B cell (primary cell): ENCODE data around the gene P2RX6. TPM values are rescaled to one million over a fixed set of nuclear protein-coding genes. Genes with fewer than 3 reads are reported as not detected.

ENCODE experiments used
- ATAC-seq: fragments of 200-7000 bp; cut with Tn5 transposase; one replicate; pipeline ENCODE4 v1.10.0; 2021; ENCODE audit warnings: low read depth, mild to moderate bottlenecking, moderate number of reproducible peaks, moderate library complexity
- CTCF ChIA-PET: fragments of 350-600 bp; sonication (Branson Sonifier 250); formaldehyde crosslinking; loops from one replicate; lab custom pipeline; 2021; ENCODE audit warnings: antibody characterized with exemption, inconsistent platforms; lab: Charles Lee
- POLR2A ChIA-PET: fragments of 350-600 bp; sonication (Branson Sonifier 250); formaldehyde crosslinking; loops from one replicate; lab custom pipeline; 2021; ENCODE audit warnings: antibody characterized with exemption; lab: Charles Lee
- DNase-seq: peaks from one replicate; pipeline ENCODE4 v3.0.0; 2013
- H2AFZ ChIP-seq: 2 replicates; pipeline ENCODE4 v1.6.1; 2012; ENCODE audit warnings: mild to moderate bottlenecking, low read depth, low read length; ENCODE audit not compliant: insufficient read depth, poor library complexity, severe bottlenecking
- H3K27ac ChIP-seq, 2 donors: 1 replicate in 1 of 2; 2 replicates in 1 of 2; pipeline ENCODE4 v1.5.1; 2012 to 2013; ENCODE audit warnings: low read length in 2 of 2, mild to moderate bottlenecking in 2 of 2, moderate library complexity in 1 of 2
- H3K27me3 ChIP-seq, 4 experiments: fragments of 200-600 bp in 1 of 4; sonication (generic) in 1 of 4; replicated peaks in 1 of 4; 1 replicate in 2 of 4; 2 replicates in 2 of 4; pipeline versions ENCODE4 v1.6.1 to v1.7.0; 2013 to 2016; ENCODE audit warnings: low read length in 3 of 4, mild to moderate bottlenecking in 2 of 4, mixed read lengths in 1 of 4, moderate library complexity in 1 of 4; ENCODE audit not compliant: insufficient read depth in 4 of 4, control insufficient read depth in 3 of 4; ENCODE audit errors: control extremely low read depth in 1 of 4
- H3K36me3 ChIP-seq, 2 experiments: replicated peaks in 1 of 2; 1 replicate in 1 of 2; 2 replicates in 1 of 2; pipeline versions ENCODE4 v1.6.1 to v1.7.1; 2013; ENCODE audit warnings: low read length in 1 of 2; ENCODE audit not compliant: insufficient read depth in 2 of 2, control insufficient read depth in 1 of 2; ENCODE audit errors: control extremely low read depth in 1 of 2, extremely low read depth in 1 of 2
- H3K4me1 ChIP-seq, 2 donors: fragments of 200-600 bp in 1 of 2; sonication (generic) in 1 of 2; 1 replicate in 1 of 2; 2 replicates in 1 of 2; pipeline versions ENCODE4 v1.5.1 to v1.6.1; 2013 to 2017; ENCODE audit warnings: low read length in 2 of 2; ENCODE audit not compliant: control insufficient read depth in 2 of 2, insufficient read depth in 2 of 2
- H3K4me2 ChIP-seq: replicated peaks from 2 replicates; pipeline ENCODE3; 2012; ENCODE audit warnings: mild to moderate bottlenecking, low read depth, low read length; ENCODE audit not compliant: poor library complexity, severe bottlenecking
- H3K4me3 ChIP-seq, 5 experiments: fragments of 200-600 bp in 1 of 5; sonication (generic) in 1 of 5; 1 replicate in 3 of 5; 2 replicates in 2 of 5; pipeline versions ENCODE4 v1.5.1 to v1.7.0; 2011 to 2016; ENCODE audit warnings: low read length in 4 of 5, mild to moderate bottlenecking in 4 of 5, low read depth in 2 of 5, control low read depth in 1 of 5, moderate library complexity in 1 of 5; ENCODE audit not compliant: insufficient read depth in 1 of 5; ENCODE audit errors: control extremely low read depth in 1 of 5, extremely low read depth in 1 of 5
- H3K79me2 ChIP-seq: fragments of 200-600 bp; sonication (generic); one replicate; pipeline ENCODE4 v1.6.0; 2016; ENCODE audit warnings: low read length; ENCODE audit not compliant: control insufficient read depth, insufficient read depth
- H3K9ac ChIP-seq: fragments of 200-600 bp; sonication (generic); 2 replicates; pipeline ENCODE4 v1.6.1; 2017; ENCODE audit warnings: mild to moderate bottlenecking, low read length, moderate library complexity
- H3K9me3 ChIP-seq, 3 donors: one replicate each; pipeline versions ENCODE4 v1.6.1 to v1.7.1; 2013; ENCODE audit warnings: low read length in 2 of 3; ENCODE audit not compliant: control insufficient read depth in 2 of 3, insufficient read depth in 1 of 3; ENCODE audit errors: control extremely low read depth in 1 of 3
- H4K20me1 ChIP-seq: 2 replicates; pipeline ENCODE4 v1.6.0; 2012; ENCODE audit warnings: mild to moderate bottlenecking, low read length; ENCODE audit not compliant: insufficient read depth, control insufficient read depth, poor library complexity, severe bottlenecking
- H3K27ac Mint-ChIP-seq: one replicate; pipeline ENCODE4 v1.8.0; 2021; ENCODE audit warnings: mixed read lengths
- H3K27me3 Mint-ChIP-seq: one replicate; pipeline ENCODE4 v1.8.0; 2021; ENCODE audit warnings: mixed read lengths
- H3K4me1 Mint-ChIP-seq: one replicate; pipeline ENCODE4 v1.8.0; 2021; ENCODE audit warnings: mixed read lengths
- H3K4me3 Mint-ChIP-seq: one replicate; pipeline ENCODE4 v1.8.0; 2021; ENCODE audit warnings: mixed read lengths
- H3K9me3 Mint-ChIP-seq: one replicate; pipeline ENCODE4 v1.8.0; 2022; ENCODE audit warnings: mixed read lengths; ENCODE audit not compliant: insufficient read depth
- EZH2 ChIP-seq: IDR thresholded peaks from 2 replicates; pipeline ENCODE4 v1.6.1; 2012; ENCODE audit warnings: borderline replicate concordance, low read depth, mild to moderate bottlenecking, moderate library complexity, low read length; ENCODE audit not compliant: insufficient read depth, poor library complexity, severe bottlenecking
- WGBS: methylation state at CpG from one replicate; pipeline ENCODE4 v1.1.5; 2013; ENCODE audit warnings: missing lambda C conversion rate; ENCODE audit not compliant: insufficient coverage; 5-methylcytosine and 5-hydroxymethylcytosine counted together
- intact Hi-C: fragments of 100-400 bp; cut with micrococcal nuclease; formaldehyde crosslinking; loops from one replicate; pipeline ENCODE4 v1.10.0; 2022
- polyA plus RNA-seq: library from polyadenylated mRNA; depleted of rRNA; stranded (reverse); fragments of >200 nt; gene quantifications from 2 replicates; pipeline ENCODE4 v1.2.3, GENCODE V29; 2012
- total RNA-seq, 2 donors: library from RNA; stranded (reverse); fragments of 120-200 nt in 1 of 2; gene quantifications; 1 replicate in 1 of 2; 2 replicates in 1 of 2; pipeline versions ENCODE4 v1.2.3 to v1.2.4, GENCODE V29; 2013 to 2022
- TF ChIP-seq, protein P1 (sequence below): fragments of 200-600 bp; IDR thresholded peaks from one replicate; pipeline ENCODE4 v1.8.0; 2022; ENCODE audit warnings: antibody characterized with exemption, mild to moderate bottlenecking

P2RX6 gene
- total and polyA plus RNA-seq, 2 donors (not counting 1 experiment from before 2014, with no cell fraction given), result 0.49 to 0.79 TPM

- Mint-ChIP-seq H3K4me1 (peaks cover 24% of the 10 kb centered on the region), H3K4me3 (peak overlapping the region; percentile 94), H3K27ac (peak overlapping the region; percentile 91), H3K9me3 (no peaks in the 10 kb centered on the region), H3K27me3 (no peaks in the 10 kb centered on the region)
- DNase-seq, result no peak
- ATAC-seq, result no peak
- intact Hi-C loops, result loop anchor here (1.0 to 5.0 kb wide), 4 partner anchors 11 to 311 kb away; partner anchors contain the start of genes LRRC74B, LZTR1 and THAP7
- ChIA-PET POLR2A (interaction anchor here (0.5 to 2.0 kb wide), 2 partner anchors 11 to 617 kb away, joined by 6 to 11 read pairs; no protein-coding TSS in a partner anchor), CTCF (no interaction called here)
- H3K4me1 ChIP-seq, result peaks cover 14 to 24% of the 10 kb centered on the region in 2 donors
- peak overlapping the region; percentile 71 for H2AFZ ChIP-seq
- no peaks in the 10 kb centered on the region for H3K9me3 ChIP-seq
- no peaks in the 10 kb centered on the region for H3K36me3 ChIP-seq
- H4K20me1 ChIP-seq, result no peaks in the 10 kb centered on the region
- H3K79me2 ChIP-seq, result no peaks in the 10 kb centered on the region
- H3K27ac ChIP-seq, result peak overlapping the region; percentile 73 to 74
- peak overlapping the region; percentile 62 for H3K9ac ChIP-seq
- TF ChIP-seq EZH2, result no peak
- TF ChIP-seq, protein P1, sequence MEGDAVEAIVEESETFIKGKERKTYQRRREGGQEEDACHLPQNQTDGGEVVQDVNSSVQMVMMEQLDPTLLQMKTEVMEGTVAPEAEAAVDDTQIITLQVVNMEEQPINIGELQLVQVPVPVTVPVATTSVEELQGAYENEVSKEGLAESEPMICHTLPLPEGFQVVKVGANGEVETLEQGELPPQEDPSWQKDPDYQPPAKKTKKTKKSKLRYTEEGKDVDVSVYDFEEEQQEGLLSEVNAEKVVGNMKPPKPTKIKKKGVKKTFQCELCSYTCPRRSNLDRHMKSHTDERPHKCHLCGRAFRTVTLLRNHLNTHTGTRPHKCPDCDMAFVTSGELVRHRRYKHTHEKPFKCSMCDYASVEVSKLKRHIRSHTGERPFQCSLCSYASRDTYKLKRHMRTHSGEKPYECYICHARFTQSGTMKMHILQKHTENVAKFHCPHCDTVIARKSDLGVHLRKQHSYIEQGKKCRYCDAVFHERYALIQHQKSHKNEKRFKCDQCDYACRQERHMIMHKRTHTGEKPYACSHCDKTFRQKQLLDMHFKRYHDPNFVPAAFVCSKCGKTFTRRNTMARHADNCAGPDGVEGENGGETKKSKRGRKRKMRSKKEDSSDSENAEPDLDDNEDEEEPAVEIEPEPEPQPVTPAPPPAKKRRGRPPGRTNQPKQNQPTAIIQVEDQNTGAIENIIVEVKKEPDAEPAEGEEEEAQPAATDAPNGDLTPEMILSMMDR, result no peak
- 20% methylated on average over 23 of the region's 24 CpGs for WGBS
- peak overlapping the region in 4 of 5 experiments; percentile 45 to 57 (median 52) for H3K4me3 ChIP-seq
- no peaks in the 10 kb centered on the region for H3K27me3 ChIP-seq
- peak overlapping the region; percentile 79 for H3K4me2 ChIP-seq
Observed at GRCh38 chr22:21013657-21014201, 1.2 kb upstream of the P2RX6 start.

GRCh38 chr22:21014202-21014725 lies 701 bp upstream of the P2RX6 start:
- Mint-ChIP-seq H3K4me1 (peaks cover 24% of the 10 kb centered on the region), H3K9me3 (no peaks in the 10 kb centered on the region), H3K4me3 (peak overlapping the region; percentile 94), H3K27me3 (no peaks in the 10 kb centered on the region), H3K27ac (peak overlapping the region; percentile 91)
- WGBS, result 1% methylated on average over 40 of the region's 40 CpGs
- intact Hi-C loops, result loop anchor here (1.0 to 5.0 kb wide), 4 partner anchors 12 to 312 kb away; partner anchors contain the start of genes LRRC74B, LZTR1 and THAP7
- peak overlapping the region; percentile 73 to 74 for H3K27ac ChIP-seq
- no peak for TF ChIP-seq EZH2
- TF ChIP-seq, protein P1, result no peak
- no peaks in the 10 kb centered on the region for H3K79me2 ChIP-seq
- ATAC-seq (peak; percentile 95), DNase-seq (peak; percentile 95)
- peak overlapping the region; percentile 62 for H3K9ac ChIP-seq
- peak overlapping the region; percentile 79 for H3K4me2 ChIP-seq
- ChIA-PET CTCF (no interaction called here), POLR2A (interaction anchor here (0.5 to 2.0 kb wide), 2 partner anchors 11 to 616 kb away, joined by 6 to 11 read pairs; no protein-coding TSS in a partner anchor)
- H3K4me3 ChIP-seq, result peak overlapping the region in 4 of 5 experiments; percentile 45 to 57 (median 52)
- no peaks in the 10 kb centered on the region for H3K9me3 ChIP-seq
- peak overlapping the region; percentile 71 for H2AFZ ChIP-seq
- peaks cover 14 to 24% of the 10 kb centered on the region in 2 donors for H3K4me1 ChIP-seq
- H4K20me1 ChIP-seq, result no peaks in the 10 kb centered on the region
- no peaks in the 10 kb centered on the region for H3K27me3 ChIP-seq
- H3K36me3 ChIP-seq, result no peaks in the 10 kb centered on the region
